Panc1 (cell line): Measurements from ENCODE around the gene CDCP1. TPM values are rescaled to one million over a fixed set of nuclear protein-coding genes. Genes with fewer than 3 reads are reported as not detected.

ENCODE experiments used
- ATAC-seq: fragments of 200-7000 bp; cut with Tn5 transposase; 2 replicates; pipeline ENCODE4 v1.9.1; 2020; ENCODE audit warnings: mild to moderate bottlenecking, moderate library complexity
- BruUV-seq: library from RNA; stranded (reverse); fragments of 400-500 nt; replicated peaks from 2 replicates; lab custom pipeline; 2021; lab: Mats Ljungman, UMichigan
- CTCF ChIA-PET: fragments of 300-600 bp; sonication (Branson Sonifier 250); formaldehyde crosslinking; loops from one replicate; lab custom pipeline; 2022; ENCODE audit warnings: antibody characterized with exemption; lab: Charles Lee
- POLR2A ChIA-PET: fragments of 300-600 bp; sonication (Branson Sonifier 250); formaldehyde crosslinking; loops from one replicate; lab custom pipeline; 2022; ENCODE audit warnings: antibody characterized with exemption; lab: Charles Lee
- DNase-seq: peaks from one replicate; pipeline ENCODE4 v3.0.0-alpha.2; 2010; ENCODE audit warnings: low read depth, low spot score
- H3K27ac ChIP-seq: 2 replicates; pipeline ENCODE4 v1.5.1; 2011; ENCODE audit warnings: mild to moderate bottlenecking, low read length, inconsistent platforms
- H3K27me3 ChIP-seq: fragments of 200-500 bp; sonication (Bioruptor generic); 2 replicates; pipeline ENCODE4 v1.6.0; 2014; ENCODE audit warnings: low read length, inconsistent platforms; ENCODE audit not compliant: control insufficient read depth, insufficient read depth
- H3K36me3 ChIP-seq: fragments of 200-500 bp; sonication (Bioruptor generic); 2 replicates; pipeline ENCODE4 v1.5.1; 2014; ENCODE audit warnings: inconsistent platforms, mild to moderate bottlenecking, low read length, moderate library complexity; ENCODE audit not compliant: control insufficient read depth, insufficient read depth
- H3K4me1 ChIP-seq: 2 replicates; pipeline ENCODE4 v1.5.1; 2011; ENCODE audit warnings: inconsistent platforms, mild to moderate bottlenecking, low read length, moderate library complexity; ENCODE audit not compliant: control insufficient read depth, insufficient read depth
- H3K4me3 ChIP-seq, 2 experiments: 2 replicates each; pipeline ENCODE4 v1.5.1; 2011 to 2012; ENCODE audit warnings: low read depth in 2 of 2, low read length in 2 of 2, mild to moderate bottlenecking in 2 of 2, inconsistent platforms in 1 of 2, moderate library complexity in 1 of 2
- H3K9me3 ChIP-seq: fragments of 200-500 bp; sonication (Bioruptor generic); 2 replicates; pipeline ENCODE4 v1.5.1; 2014; ENCODE audit warnings: low read depth, mild to moderate bottlenecking, inconsistent platforms, low read length, moderate library complexity; ENCODE audit not compliant: control insufficient read depth, insufficient read depth
- POLR2AphosphoS5 ChIP-seq: IDR thresholded peaks from 2 replicates; pipeline ENCODE4 v1.6.1; 2012; ENCODE audit warnings: mild to moderate bottlenecking, low read depth, low read length, moderate library complexity
- REST ChIP-seq, 2 experiments: IDR thresholded peaks; 2 replicates each; pipeline ENCODE4 v1.6.1; 2011 to 2012; ENCODE audit warnings: low read depth in 2 of 2, control low read depth in 1 of 2, low read length in 1 of 2, mild to moderate bottlenecking in 1 of 2, moderate library complexity in 1 of 2; ENCODE audit not compliant: insufficient read depth in 1 of 2
- SIN3A ChIP-seq: IDR thresholded peaks from 2 replicates; pipeline ENCODE4 v1.6.1; 2012; ENCODE audit warnings: low read depth, mild to moderate bottlenecking, low read length, moderate library complexity, borderline replicate concordance; ENCODE audit not compliant: insufficient read depth
- TCF7L2 ChIP-seq: IDR thresholded peaks from 2 replicates; pipeline ENCODE4 v1.6.1; 2011; ENCODE audit warnings: mild to moderate bottlenecking, low read depth, low read length, inconsistent platforms
- in situ Hi-C: cut with HindIII; loops from 2 replicates; pipeline ENCODE4 v1.10.0; 2016; ENCODE audit warnings: low sequenced_read_pairs, low pct_unique_long_range_greater_than_20kb
- intact Hi-C: fragments of 100-400 bp; cut with micrococcal nuclease; formaldehyde crosslinking; loops from one replicate; pipeline ENCODE4 v1.10.0; 2022; ENCODE audit not compliant: unreplicated experiment
- total RNA-seq: library from RNA; stranded (reverse); gene quantifications from one replicate; pipeline ENCODE4 v1.2.1, GENCODE V29; 2021; ENCODE audit not compliant: unreplicated experiment
- TF ChIP-seq, protein P1 (sequence below): fragments of 450-650 bp; IDR thresholded peaks from 2 replicates; pipeline ENCODE4 v1.5.1; 2017; ENCODE audit warnings: mild to moderate bottlenecking

CDCP1 gene
- total RNA-seq, 1 experiment from 2014 or later = 47.8 TPM

- H3K27ac ChIP-seq = no peak overlapping the region
- BruUV-seq = no TSS peak
- ATAC-seq (no peak), DNase-seq (no peak)
- no peak overlapping the region for H3K4me3 ChIP-seq
- TF ChIP-seq TCF7L2 = no peak
- TF ChIP-seq, protein P1, sequence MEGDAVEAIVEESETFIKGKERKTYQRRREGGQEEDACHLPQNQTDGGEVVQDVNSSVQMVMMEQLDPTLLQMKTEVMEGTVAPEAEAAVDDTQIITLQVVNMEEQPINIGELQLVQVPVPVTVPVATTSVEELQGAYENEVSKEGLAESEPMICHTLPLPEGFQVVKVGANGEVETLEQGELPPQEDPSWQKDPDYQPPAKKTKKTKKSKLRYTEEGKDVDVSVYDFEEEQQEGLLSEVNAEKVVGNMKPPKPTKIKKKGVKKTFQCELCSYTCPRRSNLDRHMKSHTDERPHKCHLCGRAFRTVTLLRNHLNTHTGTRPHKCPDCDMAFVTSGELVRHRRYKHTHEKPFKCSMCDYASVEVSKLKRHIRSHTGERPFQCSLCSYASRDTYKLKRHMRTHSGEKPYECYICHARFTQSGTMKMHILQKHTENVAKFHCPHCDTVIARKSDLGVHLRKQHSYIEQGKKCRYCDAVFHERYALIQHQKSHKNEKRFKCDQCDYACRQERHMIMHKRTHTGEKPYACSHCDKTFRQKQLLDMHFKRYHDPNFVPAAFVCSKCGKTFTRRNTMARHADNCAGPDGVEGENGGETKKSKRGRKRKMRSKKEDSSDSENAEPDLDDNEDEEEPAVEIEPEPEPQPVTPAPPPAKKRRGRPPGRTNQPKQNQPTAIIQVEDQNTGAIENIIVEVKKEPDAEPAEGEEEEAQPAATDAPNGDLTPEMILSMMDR = no peak
- no peaks in the 10 kb centered on the region for H3K27me3 ChIP-seq
- in situ Hi-C loops (no loop called here), intact Hi-C loops (no loop called here)
- H3K9me3 ChIP-seq = no peaks in the 10 kb centered on the region
- H3K4me1 ChIP-seq = no peaks in the 10 kb centered on the region
- ChIA-PET CTCF (interaction anchor here (0.7 kb wide), 1 partner anchor 1037 kb away, joined by 6 read pairs; no protein-coding TSS in a partner anchor), POLR2A (no interaction called here)
- no peaks in the 10 kb centered on the region for H3K36me3 ChIP-seq
Observed at GRCh38 chr3:45059132-45059531, 87.0 kb downstream of the CDCP1 start.

- BruUV-seq = no TSS peak
- H3K27ac ChIP-seq = no peak overlapping the region
- CTCF ChIA-PET = no interaction called here
Observed at GRCh38 chr3:45057557-45057956, 88.6 kb downstream of the CDCP1 start.

More at GRCh38 chr3:45057557-45057956, 88.6 kb downstream of the CDCP1 start:
- Histone ChIP-seq H3K27me3 (no peaks in the 10 kb centered on the region), H3K4me1 (no peaks in the 10 kb centered on the region), H3K36me3 (no peaks in the 10 kb centered on the region), H3K9me3 (no peaks in the 10 kb centered on the region), H3K4me3 (no peak overlapping the region)
- ATAC-seq = no peak
- DNase-seq = no peak
- POLR2A ChIA-PET = no interaction called here
- intact Hi-C loops = no loop called here
- TF ChIP-seq, protein P1 = no peak
- TF ChIP-seq TCF7L2 = no peak
- no peak for TF ChIP-seq SIN3A
- TF ChIP-seq REST (IDR thresholded peaks at IDR 0.05; ENCODE audit: insufficient read depth in 1 of 2, low read depth in 2 of 2, low read length in 1 of 2) = no peak
- TF ChIP-seq POLR2AphosphoS5 = no peak
- in situ Hi-C loops = no loop called here
